Fibroblast of skin of right biceps (primary cell): ENCODE measurements around the gene CELA2B.
"Not testable (repeated sequence)": the region's sequence is repeated elsewhere in the genome, so short reads cannot be mapped to it uniquely, and the experiment has no call there.

ENCODE experiments used
- DNase-seq: peaks from one replicate; pipeline ENCODE4 v3.0.0-alpha.2; 2013

Gene CELA2B

GRCh38 chr1:15469361-15469760, 6.5 kb upstream of the CELA2B start:
- no peak for DNase-seq

DNA sequence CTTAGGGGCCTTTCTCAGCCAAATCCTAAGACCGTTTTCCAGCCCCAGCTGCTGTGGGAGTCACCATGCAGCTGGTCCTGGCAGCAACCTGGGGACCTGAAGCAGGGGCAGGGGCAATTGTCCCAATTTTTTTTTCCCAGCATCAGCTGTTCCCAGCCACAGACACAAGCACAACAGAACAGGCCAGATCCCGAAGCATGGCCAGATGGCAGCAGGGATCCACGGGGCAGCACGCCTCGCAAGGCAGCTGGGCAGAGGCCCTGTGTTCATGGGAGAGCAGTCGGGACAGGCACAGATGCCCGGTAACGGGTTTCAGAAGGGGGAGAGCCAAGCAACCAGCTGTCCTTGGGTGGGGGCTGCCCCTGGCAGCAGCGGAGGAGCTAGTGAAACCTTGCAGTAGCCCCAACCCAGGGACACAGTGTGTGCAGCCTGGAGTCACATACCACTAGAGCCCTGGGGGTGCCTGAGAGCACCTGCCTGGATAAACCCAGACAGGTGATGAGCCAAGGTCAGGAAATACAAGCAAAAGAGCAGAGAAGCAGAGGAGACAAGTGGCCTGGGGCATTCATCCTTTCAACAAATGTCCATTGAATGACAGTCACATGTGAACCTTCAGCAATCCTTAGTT, 6.0 kb upstream of the CELA2B start:
- DNase-seq: not testable (repeated sequence)

DNA sequence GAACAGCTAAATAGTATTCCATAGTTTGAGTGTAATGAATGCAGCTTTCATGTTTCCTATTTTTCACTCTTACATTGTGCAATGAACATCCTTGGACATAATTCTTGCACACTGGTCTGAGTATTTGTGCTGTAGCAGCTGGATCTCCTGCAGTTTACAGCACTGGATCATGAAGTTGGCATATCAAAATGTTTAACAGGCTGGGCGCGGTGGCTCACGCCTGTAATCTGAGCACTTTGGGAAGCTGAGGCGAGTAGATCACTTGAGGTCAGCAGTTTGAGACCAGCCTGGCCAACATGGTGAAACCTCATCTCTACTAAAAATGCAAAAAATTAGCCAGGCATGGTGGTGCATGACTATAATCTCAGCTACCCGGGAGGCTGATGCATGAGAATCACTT, 4.8 kb upstream of the CELA2B start:
- not testable (repeated sequence) for DNase-seq

DNA sequence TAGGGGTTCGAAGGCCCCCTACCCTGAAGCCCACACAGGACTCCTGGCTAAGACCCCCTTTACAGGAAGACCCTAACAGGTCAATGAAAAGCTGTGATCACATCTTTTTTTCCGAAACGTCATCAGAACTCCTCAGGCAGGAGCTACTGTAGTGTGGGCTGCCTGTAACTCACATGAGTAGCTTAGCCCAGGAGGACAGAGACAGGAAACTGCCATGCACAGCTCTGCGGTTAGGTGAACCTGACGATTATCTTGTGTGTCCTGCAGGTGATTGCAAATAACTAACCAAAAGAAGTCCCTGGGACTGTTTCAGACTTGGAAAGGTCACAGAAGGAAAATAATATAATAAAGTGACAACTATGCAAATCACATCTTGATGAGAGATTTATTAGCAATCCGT, 4.2 kb upstream of the CELA2B start:
- DNase-seq: not testable (repeated sequence)

- DNase-seq: no peak
Measured at GRCh38 chr1:15472587-15472986, 3.3 kb upstream of the CELA2B start.

GRCh38 chr1:15476927-15477326, 1.0 kb downstream of the CELA2B start:
- no peak for DNase-seq

DNA sequence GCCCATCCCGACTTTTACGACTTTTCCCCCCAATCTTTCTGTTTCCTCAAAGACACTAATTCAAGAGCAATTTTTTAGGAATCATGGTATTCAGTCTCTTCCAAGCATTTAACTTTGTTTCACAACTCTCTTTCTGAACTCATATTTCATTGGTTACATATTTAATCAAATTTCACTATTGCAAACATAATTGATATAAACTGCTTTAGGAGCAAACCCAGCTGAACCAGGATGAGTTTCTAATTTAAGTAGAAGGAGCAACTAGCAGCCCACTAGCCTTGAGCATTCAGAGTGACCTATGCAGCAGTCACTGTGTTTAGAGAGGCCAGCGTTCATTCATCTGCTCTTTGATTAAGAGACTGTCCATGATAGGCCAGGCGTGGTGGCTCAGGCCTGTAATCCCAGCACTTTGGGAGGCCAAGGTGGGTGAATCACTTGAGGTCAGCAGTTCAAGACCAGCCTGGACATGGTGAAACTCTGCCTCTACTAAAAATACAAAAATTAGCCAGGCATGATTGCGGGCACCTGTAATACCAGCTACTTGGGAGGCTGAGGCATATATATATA, 1.8 kb downstream of the CELA2B start:
- no peak for DNase-seq

- no peak for DNase-seq
Measured at GRCh38 chr1:15479654-15480347, 3.9 kb downstream of the CELA2B start.

DNA sequence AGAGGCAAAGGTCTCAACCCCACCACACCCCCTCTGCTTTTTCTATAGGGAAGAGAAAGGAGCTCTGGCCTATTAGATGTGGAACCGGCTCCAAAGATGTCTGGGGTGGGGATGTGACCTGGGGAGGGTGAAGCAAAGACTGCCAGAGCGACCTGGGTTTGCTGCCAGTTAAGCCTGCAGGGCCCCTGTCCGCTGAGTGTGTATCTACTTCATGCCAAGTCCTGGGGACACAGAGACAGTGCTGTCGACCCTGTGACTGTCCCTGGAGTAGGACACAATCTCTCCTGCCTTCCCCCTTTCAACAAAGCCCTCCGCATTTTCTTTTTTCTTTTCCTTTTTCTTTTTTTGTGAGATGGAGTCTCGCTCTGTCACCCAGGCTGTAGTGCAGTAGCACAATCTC, 6.6 kb downstream of the CELA2B start:
- not testable (repeated sequence) for DNase-seq

GRCh38 chr1:15482983-15483543, 7.2 kb downstream of the CELA2B start:
- DNase-seq: not testable (repeated sequence)

- no peak for DNase-seq
Measured at GRCh38 chr1:15483971-15484370, 8.1 kb downstream of the CELA2B start.

GRCh38 chr1:15484443-15484842, 8.5 kb downstream of the CELA2B start:
- DNase-seq: not testable (repeated sequence)

GRCh38 chr1:15485636-15486035, 9.7 kb downstream of the CELA2B start:
- DNase-seq: no peak

DNA sequence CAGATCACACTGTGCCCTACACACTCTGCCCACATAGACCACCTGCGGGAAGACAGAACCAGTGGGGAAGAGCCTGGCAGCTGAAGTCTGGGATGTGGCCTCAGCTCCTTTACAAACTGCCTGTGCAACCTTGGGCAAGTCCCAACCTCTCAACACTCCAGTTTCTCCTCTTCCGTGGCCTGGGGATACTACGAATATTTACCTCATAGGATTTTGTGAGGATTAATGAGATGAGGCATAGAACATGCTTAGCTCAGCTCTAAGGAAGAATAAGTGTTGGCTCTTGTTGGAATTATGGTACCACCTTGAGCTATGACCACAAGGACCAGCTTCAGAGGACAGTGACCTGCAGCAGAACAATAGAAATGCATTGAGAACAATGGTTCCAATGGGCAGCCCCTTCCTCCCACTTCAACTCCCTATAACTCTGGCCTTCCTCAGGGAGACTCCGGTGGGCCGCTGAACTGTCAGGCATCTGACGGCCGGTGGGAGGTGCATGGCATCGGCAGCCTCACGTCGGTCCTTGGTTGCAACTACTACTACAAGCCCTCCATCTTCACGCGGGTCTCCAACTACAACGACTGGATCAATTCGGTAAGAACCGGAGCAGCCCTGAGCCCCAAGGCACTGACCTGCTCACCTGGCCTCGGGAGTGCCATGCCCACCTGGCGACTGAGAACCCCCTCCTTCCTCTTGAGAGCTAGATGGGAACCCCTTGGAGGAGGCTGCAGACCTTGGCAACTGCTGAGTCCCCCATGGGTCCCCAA, 11.1 kb downstream of the CELA2B start:
- DNase-seq: not testable (repeated sequence)

GRCh38 chr1:15488371-15488770, 12.5 kb downstream of the CELA2B start:
- DNase-seq: no peak

DNA sequence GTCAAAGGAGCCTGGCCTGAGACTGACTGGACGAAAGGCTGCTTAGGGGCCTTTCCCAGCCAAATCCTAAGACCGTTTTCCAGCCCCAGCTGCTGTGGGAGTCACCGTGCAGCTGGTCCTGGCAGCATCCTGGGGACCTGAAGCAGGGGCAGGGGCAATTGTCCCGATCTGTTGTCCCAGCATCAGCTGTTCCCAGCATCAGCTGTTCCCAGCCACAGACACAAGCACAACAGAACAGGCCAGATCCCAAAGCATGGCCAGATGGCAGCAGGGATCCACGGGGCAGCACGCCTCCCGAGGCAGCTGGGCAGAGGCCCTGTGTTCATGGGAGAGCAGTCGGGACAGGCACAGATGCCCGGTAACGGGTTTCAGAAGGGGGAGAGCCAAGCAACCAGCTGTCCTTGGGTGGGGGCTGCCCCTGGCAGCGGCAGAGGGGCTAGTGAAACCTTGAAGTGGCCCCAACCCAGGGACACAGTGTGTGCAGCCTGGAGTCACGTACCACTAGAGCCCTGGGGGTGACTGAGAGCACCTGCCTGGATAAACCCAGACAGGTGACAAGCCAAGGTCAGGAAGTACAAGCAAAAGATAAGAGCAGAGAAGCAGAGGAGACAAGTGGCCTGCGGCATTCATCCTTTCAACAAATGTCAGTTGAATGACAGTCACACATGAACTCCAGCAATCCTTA, 13.3 kb downstream of the CELA2B start:
- no peak for DNase-seq

DNA sequence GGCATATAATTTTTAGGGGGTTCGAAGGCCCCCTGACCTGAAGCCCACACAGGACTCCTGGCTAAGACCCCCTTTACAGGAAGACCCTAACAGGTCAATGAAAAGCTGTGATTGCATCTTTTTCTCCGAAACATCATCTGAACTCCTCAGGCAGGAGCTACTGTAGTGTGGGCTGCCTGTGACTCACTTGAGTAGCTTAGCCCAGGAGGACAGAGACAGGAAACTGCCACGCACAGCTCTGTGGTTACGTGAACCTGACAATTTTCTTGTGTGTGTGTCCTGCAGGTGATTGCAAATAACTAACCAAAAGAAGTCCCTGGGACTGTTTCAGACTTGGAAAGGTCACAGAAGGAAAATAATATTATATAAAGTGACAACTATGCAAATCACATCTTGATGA, 15.1 kb downstream of the CELA2B start:
- DNase-seq: peak; percentile 11

DNA sequence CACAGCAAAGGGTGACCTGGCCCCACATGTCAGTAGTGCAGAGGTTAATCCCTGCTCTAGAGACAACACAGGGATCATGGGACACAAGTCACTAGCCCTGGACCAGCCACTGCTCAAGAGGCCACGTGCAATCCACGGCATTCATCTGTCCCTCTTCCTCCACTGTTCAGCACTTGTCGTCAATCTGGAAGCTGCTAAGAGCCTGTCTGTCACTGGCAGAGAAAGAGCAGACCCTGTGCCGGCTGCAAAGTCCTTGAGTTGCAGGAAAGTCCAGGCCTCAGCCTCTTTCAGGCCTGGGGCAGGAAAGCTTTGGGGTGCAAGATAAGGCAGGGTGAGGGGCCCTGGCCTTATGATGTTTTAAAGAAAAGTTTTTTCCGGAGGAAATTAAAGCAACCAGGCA, 16.7 kb downstream of the CELA2B start:
- no peak for DNase-seq

DNA sequence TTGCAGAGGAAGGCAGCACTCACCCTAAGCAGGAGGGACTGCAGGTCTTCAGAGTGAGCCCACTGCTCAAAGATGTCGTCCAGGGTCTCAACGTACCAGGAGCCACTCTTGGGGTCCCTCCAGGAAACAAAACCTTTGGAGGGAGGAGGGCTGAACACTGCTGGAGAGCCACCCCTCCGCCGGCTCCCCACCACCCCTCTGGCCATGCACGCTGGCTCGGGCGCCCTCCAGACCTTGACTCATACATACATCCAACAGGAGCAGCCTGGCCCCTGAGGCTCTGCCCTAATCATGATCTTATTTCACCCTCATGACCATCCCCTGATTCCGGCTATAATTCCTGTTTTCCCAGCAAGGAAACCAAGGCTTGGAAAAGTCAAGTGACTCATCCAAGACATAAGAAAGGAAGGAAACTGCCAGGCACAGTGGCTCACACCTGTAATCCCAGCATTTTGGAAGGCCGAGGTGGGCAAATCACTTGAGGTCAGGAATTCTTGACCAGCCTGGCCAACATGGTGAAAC, 18.0 kb downstream of the CELA2B start:
- no peak for DNase-seq

- DNase-seq: no peak
Measured at GRCh38 chr1:15500184-15501178, 24.6 kb downstream of the CELA2B start.
